ENCODE results near the gene PRKCG.
"Not testable (repeated sequence)": the region's sequence is repeated elsewhere in the genome, so short reads cannot be mapped to it uniquely, and the experiment has no call there.

The PRKCG gene

DNA sequence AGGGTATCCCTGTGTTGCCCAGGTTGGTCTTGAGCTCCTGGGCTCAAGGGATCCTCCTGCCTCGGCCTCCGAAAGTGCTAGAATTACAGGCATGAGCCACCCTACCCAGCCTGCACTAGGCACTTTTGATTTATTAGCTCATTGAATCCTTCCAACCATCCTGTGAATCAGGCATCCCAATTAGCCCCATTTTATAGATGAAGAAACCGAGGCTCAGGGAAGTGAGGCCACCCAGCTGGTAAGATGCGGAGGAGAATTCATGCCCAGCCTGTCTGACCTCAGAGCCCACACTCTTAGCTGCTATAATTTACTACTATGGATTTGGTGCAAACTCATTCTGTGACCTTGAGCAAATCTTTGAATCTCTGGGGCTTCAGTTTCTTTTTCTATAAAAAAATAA lies 62.9 kb downstream of the PRKCG start:
- DNase-seq (ENCODE audit: low read depth): no peak

DNA sequence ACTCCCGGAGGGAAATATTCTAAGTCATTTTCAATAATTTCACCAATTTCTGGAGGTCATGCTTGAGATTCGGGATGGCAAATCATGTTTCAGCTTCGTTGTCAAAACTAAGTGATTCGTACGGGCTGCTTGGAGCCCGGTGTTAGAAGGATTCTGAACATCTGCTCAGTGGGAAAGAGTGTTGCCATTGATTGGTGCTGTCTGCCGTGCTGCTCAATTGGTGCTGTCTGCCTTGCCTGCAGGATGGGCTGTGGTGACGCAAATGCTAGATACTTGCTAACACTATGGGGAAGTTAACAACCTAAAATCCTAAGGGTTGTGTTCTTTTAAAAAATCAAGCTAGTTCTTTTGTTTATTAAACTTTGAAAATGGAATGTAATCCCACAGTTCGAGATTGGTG lies 63.4 kb downstream of the PRKCG start:
- DNase-seq (ENCODE audit: low read depth): no peak

DNA sequence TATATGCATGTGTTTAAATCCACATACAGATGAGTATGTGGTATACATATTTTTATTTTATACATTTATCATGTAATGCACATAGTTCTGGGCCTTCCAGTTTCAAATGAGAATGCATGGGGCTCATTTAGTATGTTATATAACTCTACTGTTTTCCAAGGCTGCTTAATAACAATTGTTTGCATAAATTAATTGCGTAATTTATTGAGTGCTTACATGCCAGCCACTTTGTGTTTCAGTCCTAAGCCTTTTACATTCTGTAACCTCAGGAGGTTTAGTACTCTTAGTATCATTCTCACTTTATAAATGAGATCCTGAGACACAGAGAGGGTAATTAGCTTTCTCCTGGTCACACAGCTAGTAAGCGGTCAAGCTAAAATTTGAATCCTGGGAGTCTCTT lies 64.0 kb downstream of the PRKCG start:
- no peak for DNase-seq (ENCODE audit: low read depth)

DNA sequence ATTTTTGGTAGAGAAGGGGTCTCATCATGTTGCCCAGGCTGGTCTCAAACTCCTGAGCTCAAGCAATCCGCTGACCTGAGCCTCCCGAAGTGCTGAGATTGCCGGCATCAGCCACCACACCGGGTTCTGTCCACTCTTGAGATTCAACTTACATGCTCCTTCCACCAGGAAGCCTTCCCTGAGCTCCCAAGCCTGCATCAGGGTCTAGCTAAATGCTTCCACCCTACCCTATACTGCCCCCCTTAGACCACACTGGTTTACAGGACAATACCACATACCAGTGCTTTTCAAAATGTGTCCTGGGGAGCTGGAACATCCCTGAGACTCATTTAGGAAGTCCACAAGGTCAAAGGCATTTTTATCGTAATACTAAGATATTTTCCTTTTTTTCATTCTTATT lies 65.6 kb downstream of the PRKCG start:
- no peak for DNase-seq (ENCODE audit: low read depth)

DNA sequence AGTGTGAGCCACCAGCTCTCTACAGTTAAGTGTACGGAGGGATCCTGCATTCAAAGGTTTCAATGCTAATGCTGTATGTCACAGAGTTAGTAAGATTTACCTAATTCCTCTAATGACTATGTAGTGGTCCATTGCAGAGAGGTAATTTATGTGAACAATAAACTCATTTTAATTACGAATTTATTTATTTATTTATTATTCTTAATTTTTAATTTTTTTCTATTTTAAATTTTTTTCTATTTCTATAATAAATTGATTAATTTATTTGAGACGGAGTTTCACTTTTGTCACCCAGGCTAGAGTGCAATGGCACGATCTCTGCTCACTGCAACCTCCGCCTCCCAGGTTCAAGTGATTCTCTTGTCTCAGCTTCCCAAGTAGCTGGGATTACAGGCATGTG lies 66.6 kb downstream of the PRKCG start:
- not testable (repeated sequence) for DNase-seq (ENCODE audit: low read depth)

DNA sequence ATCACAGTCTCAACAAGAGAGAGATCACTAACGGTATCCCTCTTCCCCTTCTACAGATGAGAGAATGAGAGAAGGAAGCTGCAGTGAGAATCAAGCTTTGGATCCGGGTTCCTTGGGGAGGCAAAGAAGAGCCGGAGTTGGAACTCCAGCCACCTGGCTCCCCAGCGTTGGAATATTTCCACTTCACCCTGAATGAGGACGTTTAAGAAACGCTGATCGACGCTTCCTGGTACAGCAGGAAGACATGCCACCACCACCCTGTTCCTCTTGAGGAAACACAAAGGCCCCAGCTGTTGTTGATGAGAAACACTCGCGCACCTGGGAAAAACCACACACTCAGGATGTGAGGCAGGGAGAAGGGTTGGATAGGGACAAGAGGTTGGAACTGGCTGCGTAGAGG lies 69.4 kb downstream of the PRKCG start:
- no peak for DNase-seq (ENCODE audit: low read depth)

DNA sequence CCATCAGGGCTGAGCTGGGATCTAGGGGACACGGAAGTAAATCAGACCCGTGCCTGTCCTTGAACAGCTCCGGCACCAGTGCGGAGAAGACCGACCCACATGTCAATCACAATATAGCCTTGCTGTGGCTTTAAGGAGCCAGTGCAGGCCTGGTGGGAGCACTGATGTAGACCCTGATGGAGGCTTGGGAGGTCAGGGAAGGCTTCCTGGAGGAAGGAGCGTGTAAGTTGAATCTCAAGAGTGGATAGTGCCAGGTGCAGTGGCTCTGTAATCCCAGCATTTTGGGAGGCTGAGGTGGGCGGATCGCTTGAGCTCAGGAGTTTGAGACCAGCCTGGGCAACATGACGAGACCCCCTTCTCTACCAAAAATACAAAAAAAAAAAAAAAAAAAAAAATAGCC lies 70.0 kb downstream of the PRKCG start:
- DNase-seq (ENCODE audit: low read depth): no peak

DNA sequence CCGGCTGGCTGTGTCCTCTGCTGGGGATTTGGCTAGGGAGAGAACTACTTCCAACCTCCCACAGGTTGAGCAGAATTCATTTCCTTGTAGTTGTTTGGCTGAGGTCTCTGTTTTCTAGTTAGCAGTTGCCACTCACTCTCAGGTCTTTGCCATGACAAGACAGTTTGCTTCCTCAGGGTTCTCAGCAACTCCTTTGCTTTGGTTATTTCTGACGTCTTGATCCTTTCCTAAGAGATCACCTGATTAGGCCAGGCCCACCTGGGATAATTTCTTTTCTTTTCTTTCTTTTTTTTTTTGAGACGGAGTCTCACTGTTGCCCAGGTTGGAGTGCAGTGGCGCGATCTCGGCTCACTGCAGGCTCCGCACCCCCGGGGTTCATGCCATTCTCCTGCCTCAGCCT lies 71.4 kb downstream of the PRKCG start:
- DNase-seq (ENCODE audit: low read depth): no peak
